ENCODE measurements around the gene RNFT2. TPM values are rescaled to one million over a fixed set of nuclear protein-coding genes. Genes with fewer than 3 reads are reported as not detected.

Gene RNFT2
- polyA plus RNA-seq, 2 of the 4 experiments (the other 2 are of a cell fraction), result 2.6 to 7.2 TPM

- CTCF ChIA-PET, result interaction anchor here (1.1 to 1.7 kb wide), 2 partner anchors 18 to 136 kb away, joined by 3 to 10 read pairs; no protein-coding TSS in a partner anchor
- ATAC-seq, result no peak
- TF ChIP-seq EHF (CRISPR knock-in tag; IDR thresholded peaks at IDR 0.05) (no peak), POLR2A (IDR thresholded peaks at IDR 0.05; ENCODE audit: low read length) (no peak), GATA3 (IDR thresholded peaks at IDR 0.05; ENCODE audit: borderline replicate concordance) (no peak), NFE2L2 (conservative IDR thresholded peaks at IDR 0.05; ENCODE audit: low read length) (no peak), ESRRA (IDR thresholded peaks at IDR 0.05; ENCODE audit: borderline replicate concordance, low read length) (no peak), CHD4 (IDR thresholded peaks at IDR 0.05; ENCODE audit: borderline replicate concordance) (no peak), PHF8 (IDR thresholded peaks at IDR 0.05; ENCODE audit: borderline replicate concordance, low read depth) (no peak), KDM1A (IDR thresholded peaks at IDR 0.05; ENCODE audit: low read depth) (no peak), CBX8 (IDR thresholded peaks at IDR 0.05) (no peak), CHD2 (IDR thresholded peaks at IDR 0.05; ENCODE audit: low read length, partially characterized antibody) (no peak), TFCP2L1 (CRISPR knock-in tag; IDR thresholded peaks at IDR 0.05) (no peak), HMGXB4 (CRISPR knock-in tag; IDR thresholded peaks at IDR 0.05; ENCODE audit: borderline replicate concordance) (no peak), JUN (IDR thresholded peaks at IDR 0.05) (no peak)
- TF ChIP-seq, protein P1, sequence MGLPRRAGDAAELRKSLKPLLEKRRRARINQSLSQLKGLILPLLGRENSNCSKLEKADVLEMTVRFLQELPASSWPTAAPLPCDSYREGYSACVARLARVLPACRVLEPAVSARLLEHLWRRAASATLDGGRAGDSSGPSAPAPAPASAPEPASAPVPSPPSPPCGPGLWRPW (IDR thresholded peaks at IDR 0.05), result no peak
- POLR2A ChIA-PET, result interaction anchor here (1.6 kb wide), 1 partner anchor 12 kb away, joined by 3 read pairs; the partner anchor contains the start of gene RNFT2
- H3K4me1 ChIP-seq, result no peaks in the 10 kb centered on the region
- no peak for FAIRE-seq
- WGBS (ENCODE audit: missing lambda C conversion rate), result 84% methylated on average over 4 of the region's 4 CpGs
- no peaks in the 10 kb centered on the region for H3K9me3 ChIP-seq
- no peak for DNase-seq (ENCODE audit: low read depth in 1 of 2, low spot score in 1 of 2)
- H3K4me2 ChIP-seq, result no peak overlapping the region
- no peak overlapping the region for H3K4me3 ChIP-seq
- H3K27ac ChIP-seq, result no peak overlapping the region
These were observed 11.4 kb upstream of the RNFT2 start for GRCh38 chr12:116726694-116727093.

GRCh38 chr12:116727261-116727660, 10.9 kb upstream of the RNFT2 start:
- Histone ChIP-seq H3K27ac (no peak overlapping the region), H3K9me3 (no peaks in the 10 kb centered on the region), H3K4me1 (no peaks in the 10 kb centered on the region), H3K4me3 (no peak overlapping the region), H3K4me2 (no peak overlapping the region)
- CTCF ChIA-PET, result interaction anchor here (0.7 to 1.1 kb wide), 4 partner anchors 19 to 781 kb away, joined by 3 to 4 read pairs (median 3); no protein-coding TSS in a partner anchor
- no peak for FAIRE-seq
- 87% methylated on average over 3 of the region's 3 CpGs for WGBS (ENCODE audit: missing lambda C conversion rate)
- no peak for DNase-seq (ENCODE audit: low read depth in 1 of 2, low spot score in 1 of 2)
- no peak; a peak in 1 of 6 replicates for ATAC-seq
- TF ChIP-seq HOXB5 (CRISPR knock-in tag; IDR thresholded peaks at IDR 0.05) (no peak), POLR2AphosphoS2 (conservative IDR thresholded peaks at IDR 0.05; ENCODE audit: low read length) (no peak), SREBF2 (IDR thresholded peaks at IDR 0.05) (no peak), RAD21 (conservative IDR thresholded peaks at IDR 0.05 in 1 of 2, IDR thresholded peaks at IDR 0.05 in 1 of 2) (no peak), EHMT2 (IDR thresholded peaks at IDR 0.05; ENCODE audit: low read depth) (no peak), ZC3H11A (IDR thresholded peaks at IDR 0.05) (no peak), FOXS1 (CRISPR knock-in tag; IDR thresholded peaks at IDR 0.05) (no peak), RCOR1 (IDR thresholded peaks at IDR 0.05; ENCODE audit: low read depth, low read length) (no peak), RNF2 (IDR thresholded peaks at IDR 0.05; ENCODE audit: borderline replicate concordance, low read depth) (no peak), ZSCAN20 (CRISPR knock-in tag; IDR thresholded peaks at IDR 0.05) (no peak), KDM5A (IDR thresholded peaks at IDR 0.05) (no peak), NFE2L2 (conservative IDR thresholded peaks at IDR 0.05; ENCODE audit: low read length) (no peak), HDAC2 (IDR thresholded peaks at IDR 0.05) (no peak), MYC (IDR thresholded peaks at IDR 0.05; ENCODE audit: borderline replicate concordance, low read length) (no peak), NPAS2 (CRISPR knock-in tag; IDR thresholded peaks at IDR 0.05; ENCODE audit: borderline replicate concordance) (no peak), HOXA7 (CRISPR knock-in tag; IDR thresholded peaks at IDR 0.05) (no peak), CBX2 (IDR thresholded peaks at IDR 0.05; ENCODE audit: borderline replicate concordance, low read depth) (no peak)
- TF ChIP-seq, protein P2, sequence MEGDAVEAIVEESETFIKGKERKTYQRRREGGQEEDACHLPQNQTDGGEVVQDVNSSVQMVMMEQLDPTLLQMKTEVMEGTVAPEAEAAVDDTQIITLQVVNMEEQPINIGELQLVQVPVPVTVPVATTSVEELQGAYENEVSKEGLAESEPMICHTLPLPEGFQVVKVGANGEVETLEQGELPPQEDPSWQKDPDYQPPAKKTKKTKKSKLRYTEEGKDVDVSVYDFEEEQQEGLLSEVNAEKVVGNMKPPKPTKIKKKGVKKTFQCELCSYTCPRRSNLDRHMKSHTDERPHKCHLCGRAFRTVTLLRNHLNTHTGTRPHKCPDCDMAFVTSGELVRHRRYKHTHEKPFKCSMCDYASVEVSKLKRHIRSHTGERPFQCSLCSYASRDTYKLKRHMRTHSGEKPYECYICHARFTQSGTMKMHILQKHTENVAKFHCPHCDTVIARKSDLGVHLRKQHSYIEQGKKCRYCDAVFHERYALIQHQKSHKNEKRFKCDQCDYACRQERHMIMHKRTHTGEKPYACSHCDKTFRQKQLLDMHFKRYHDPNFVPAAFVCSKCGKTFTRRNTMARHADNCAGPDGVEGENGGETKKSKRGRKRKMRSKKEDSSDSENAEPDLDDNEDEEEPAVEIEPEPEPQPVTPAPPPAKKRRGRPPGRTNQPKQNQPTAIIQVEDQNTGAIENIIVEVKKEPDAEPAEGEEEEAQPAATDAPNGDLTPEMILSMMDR (IDR thresholded peaks at IDR 0.05), result no peak
- TF ChIP-seq, protein P3, sequence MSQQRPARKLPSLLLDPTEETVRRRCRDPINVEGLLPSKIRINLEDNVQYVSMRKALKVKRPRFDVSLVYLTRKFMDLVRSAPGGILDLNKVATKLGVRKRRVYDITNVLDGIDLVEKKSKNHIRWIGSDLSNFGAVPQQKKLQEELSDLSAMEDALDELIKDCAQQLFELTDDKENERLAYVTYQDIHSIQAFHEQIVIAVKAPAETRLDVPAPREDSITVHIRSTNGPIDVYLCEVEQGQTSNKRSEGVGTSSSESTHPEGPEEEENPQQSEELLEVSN (IDR thresholded peaks at IDR 0.05; ENCODE audit: borderline replicate concordance, low read depth), result no peak
- TF ChIP-seq, protein P4, sequence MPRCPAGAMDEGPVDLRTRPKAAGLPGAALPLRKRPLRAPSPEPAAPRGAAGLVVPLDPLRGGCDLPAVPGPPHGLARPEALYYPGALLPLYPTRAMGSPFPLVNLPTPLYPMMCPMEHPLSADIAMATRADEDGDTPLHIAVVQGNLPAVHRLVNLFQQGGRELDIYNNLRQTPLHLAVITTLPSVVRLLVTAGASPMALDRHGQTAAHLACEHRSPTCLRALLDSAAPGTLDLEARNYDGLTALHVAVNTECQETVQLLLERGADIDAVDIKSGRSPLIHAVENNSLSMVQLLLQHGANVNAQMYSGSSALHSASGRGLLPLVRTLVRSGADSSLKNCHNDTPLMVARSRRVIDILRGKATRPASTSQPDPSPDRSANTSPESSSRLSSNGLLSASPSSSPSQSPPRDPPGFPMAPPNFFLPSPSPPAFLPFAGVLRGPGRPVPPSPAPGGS (IDR thresholded peaks at IDR 0.05), result no peak
- POLR2A ChIA-PET, result interaction anchor here (1.6 kb wide), 1 partner anchor 11 kb away, joined by 3 read pairs; the partner anchor contains the start of gene RNFT2
